ENCODE measurements around the gene RHOB.

- no peak for TF ChIP-seq POLR2AphosphoS5 (IDR thresholded peaks at IDR 0.05; ENCODE audit: insufficient read depth in 1 of 2, low read depth in 1 of 2)
- TF ChIP-seq CTCF (IDR thresholded peaks at IDR 0.05), result no peak
- TF ChIP-seq POLR2A (IDR thresholded peaks at IDR 0.05), result no peak
Measured at GRCh38 chr2:20476481-20476880, 29.6 kb downstream of the RHOB start.
